ENCODE data around the gene DGKG.

DNA sequence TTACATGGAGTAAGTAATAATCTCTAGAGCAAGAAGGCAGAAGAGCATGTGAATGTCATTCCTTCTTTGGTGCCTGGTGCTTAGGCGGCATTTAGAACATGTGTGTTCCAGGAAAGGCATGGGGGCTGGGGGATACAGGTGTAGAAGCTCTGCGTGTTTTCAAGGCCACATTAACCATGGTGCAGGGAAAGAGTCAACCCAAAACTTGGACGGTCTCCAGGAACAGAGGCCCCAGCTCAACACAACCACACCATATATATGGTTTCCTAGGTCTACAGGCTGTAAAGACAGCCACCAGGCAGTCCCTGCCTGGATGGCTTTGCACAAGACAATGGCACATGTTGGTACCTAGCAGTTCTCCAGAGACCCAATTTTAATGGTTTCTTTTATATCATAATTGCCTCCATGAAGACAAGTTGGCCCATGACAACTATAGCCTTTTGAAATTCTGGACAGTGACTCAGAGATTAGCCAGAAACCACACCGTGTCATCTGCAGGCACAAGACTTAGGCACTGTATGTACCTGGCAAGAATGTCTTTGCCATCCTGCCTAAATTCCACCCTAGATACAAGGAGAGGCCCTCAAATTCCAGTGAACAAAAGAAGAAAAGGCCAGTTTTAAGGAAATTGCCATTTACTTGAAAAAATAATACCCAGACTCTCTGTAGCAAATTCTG lies 25.0 kb upstream of the DGKG start:
- TF ChIP-seq, protein P1, sequence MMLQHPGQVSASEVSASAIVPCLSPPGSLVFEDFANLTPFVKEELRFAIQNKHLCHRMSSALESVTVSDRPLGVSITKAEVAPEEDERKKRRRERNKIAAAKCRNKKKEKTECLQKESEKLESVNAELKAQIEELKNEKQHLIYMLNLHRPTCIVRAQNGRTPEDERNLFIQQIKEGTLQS (IDR thresholded peaks at IDR 0.05; ENCODE audit: borderline replicate concordance, extremely low read depth, low read depth, low read length): no peak
- TF ChIP-seq, protein P2, sequence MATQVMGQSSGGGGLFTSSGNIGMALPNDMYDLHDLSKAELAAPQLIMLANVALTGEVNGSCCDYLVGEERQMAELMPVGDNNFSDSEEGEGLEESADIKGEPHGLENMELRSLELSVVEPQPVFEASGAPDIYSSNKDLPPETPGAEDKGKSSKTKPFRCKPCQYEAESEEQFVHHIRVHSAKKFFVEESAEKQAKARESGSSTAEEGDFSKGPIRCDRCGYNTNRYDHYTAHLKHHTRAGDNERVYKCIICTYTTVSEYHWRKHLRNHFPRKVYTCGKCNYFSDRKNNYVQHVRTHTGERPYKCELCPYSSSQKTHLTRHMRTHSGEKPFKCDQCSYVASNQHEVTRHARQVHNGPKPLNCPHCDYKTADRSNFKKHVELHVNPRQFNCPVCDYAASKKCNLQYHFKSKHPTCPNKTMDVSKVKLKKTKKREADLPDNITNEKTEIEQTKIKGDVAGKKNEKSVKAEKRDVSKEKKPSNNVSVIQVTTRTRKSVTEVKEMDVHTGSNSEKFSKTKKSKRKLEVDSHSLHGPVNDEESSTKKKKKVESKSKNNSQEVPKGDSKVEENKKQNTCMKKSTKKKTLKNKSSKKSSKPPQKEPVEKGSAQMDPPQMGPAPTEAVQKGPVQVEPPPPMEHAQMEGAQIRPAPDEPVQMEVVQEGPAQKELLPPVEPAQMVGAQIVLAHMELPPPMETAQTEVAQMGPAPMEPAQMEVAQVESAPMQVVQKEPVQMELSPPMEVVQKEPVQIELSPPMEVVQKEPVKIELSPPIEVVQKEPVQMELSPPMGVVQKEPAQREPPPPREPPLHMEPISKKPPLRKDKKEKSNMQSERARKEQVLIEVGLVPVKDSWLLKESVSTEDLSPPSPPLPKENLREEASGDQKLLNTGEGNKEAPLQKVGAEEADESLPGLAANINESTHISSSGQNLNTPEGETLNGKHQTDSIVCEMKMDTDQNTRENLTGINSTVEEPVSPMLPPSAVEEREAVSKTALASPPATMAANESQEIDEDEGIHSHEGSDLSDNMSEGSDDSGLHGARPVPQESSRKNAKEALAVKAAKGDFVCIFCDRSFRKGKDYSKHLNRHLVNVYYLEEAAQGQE (IDR thresholded peaks at IDR 0.05; ENCODE audit: low read depth, low read length): no peak
- TF ChIP-seq, protein P3, sequence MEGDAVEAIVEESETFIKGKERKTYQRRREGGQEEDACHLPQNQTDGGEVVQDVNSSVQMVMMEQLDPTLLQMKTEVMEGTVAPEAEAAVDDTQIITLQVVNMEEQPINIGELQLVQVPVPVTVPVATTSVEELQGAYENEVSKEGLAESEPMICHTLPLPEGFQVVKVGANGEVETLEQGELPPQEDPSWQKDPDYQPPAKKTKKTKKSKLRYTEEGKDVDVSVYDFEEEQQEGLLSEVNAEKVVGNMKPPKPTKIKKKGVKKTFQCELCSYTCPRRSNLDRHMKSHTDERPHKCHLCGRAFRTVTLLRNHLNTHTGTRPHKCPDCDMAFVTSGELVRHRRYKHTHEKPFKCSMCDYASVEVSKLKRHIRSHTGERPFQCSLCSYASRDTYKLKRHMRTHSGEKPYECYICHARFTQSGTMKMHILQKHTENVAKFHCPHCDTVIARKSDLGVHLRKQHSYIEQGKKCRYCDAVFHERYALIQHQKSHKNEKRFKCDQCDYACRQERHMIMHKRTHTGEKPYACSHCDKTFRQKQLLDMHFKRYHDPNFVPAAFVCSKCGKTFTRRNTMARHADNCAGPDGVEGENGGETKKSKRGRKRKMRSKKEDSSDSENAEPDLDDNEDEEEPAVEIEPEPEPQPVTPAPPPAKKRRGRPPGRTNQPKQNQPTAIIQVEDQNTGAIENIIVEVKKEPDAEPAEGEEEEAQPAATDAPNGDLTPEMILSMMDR (IDR thresholded peaks at IDR 0.05 in 2 of 3, conservative IDR thresholded peaks at IDR 0.05 in 1 of 3; ENCODE audit: control insufficient read depth in 2 of 3, extremely low read depth in 1 of 3, insufficient read depth in 1 of 3, low read depth in 3 of 3, low read length in 3 of 3): no peak
- no peak for TF ChIP-seq MAX (IDR thresholded peaks at IDR 0.05; ENCODE audit: low read depth, low read length)
- TF ChIP-seq RAD51 (IDR thresholded peaks at IDR 0.05): no peak
- TF ChIP-seq CHD1 (IDR thresholded peaks at IDR 0.05; ENCODE audit: low read depth, low read length): no peak
- TF ChIP-seq HDAC2 (IDR thresholded peaks at IDR 0.05): no peak
- no peak for TF ChIP-seq NR2C2 (IDR thresholded peaks at IDR 0.05; ENCODE audit: borderline replicate concordance, control insufficient read depth, insufficient read length, low read depth)
- TF ChIP-seq CHD4 (IDR thresholded peaks at IDR 0.05): no peak
- TF ChIP-seq ZBTB33 (IDR thresholded peaks at IDR 0.05): no peak
- no peak for TF ChIP-seq POLR2A (IDR thresholded peaks at IDR 0.05; ENCODE audit: low read depth, low read length)
- no peak for TF ChIP-seq TCF7 (IDR thresholded peaks at IDR 0.05; ENCODE audit: borderline replicate concordance)
- TF ChIP-seq SMAD1 (IDR thresholded peaks at IDR 0.05; ENCODE audit: low read depth, partially characterized antibody): no peak
- TF ChIP-seq TBL1XR1 (IDR thresholded peaks at IDR 0.05; ENCODE audit: low read depth, low read length): no peak
